HAP-1 (cell line): ENCODE data around the gene TTC34.

ENCODE experiments used
- DNase-seq, 2 experiments: peaks; one replicate each; pipeline ENCODE4 v3.0.0-alpha.2; 2016 to 2020; ENCODE audit warnings: low spot score in 2 of 2
- H3K27me3 ChIP-seq: fragments of 250-450 bp; sonication (Bioruptor Pico); 2 replicates; pipeline ENCODE4 v1.5.1; 2020; ENCODE audit warnings: low read depth, mild to moderate bottlenecking, moderate library complexity
- H3K36me3 ChIP-seq: fragments of 250-450 bp; sonication (Bioruptor Pico); replicated peaks from 2 replicates; pipeline ENCODE4 v1.5.1; 2020; ENCODE audit warnings: mild to moderate bottlenecking
- H3K4me1 ChIP-seq: fragments of 250-450 bp; sonication (Bioruptor Pico); 2 replicates; pipeline ENCODE4 v1.5.1; 2020; ENCODE audit warnings: mild to moderate bottlenecking
- H3K4me3 ChIP-seq: fragments of 250-450 bp; sonication (Bioruptor Pico); 2 replicates; pipeline ENCODE4 v1.5.1; 2020; ENCODE audit warnings: mild to moderate bottlenecking, moderate library complexity
- H3K9me3 ChIP-seq: fragments of 250-450 bp; sonication (Bioruptor Pico); 2 replicates; pipeline ENCODE4 v1.5.1; 2020; ENCODE audit warnings: mild to moderate bottlenecking, moderate library complexity
- in situ Hi-C: fragments of 300-500 bp; cut with MboI; formaldehyde crosslinking; loops from 3 replicates; pipeline ENCODE4 v1.14.3; 2020; ENCODE audit warnings: low sequenced_read_pairs, inconsistent platforms, mixed read lengths

The TTC34 gene

DNA sequence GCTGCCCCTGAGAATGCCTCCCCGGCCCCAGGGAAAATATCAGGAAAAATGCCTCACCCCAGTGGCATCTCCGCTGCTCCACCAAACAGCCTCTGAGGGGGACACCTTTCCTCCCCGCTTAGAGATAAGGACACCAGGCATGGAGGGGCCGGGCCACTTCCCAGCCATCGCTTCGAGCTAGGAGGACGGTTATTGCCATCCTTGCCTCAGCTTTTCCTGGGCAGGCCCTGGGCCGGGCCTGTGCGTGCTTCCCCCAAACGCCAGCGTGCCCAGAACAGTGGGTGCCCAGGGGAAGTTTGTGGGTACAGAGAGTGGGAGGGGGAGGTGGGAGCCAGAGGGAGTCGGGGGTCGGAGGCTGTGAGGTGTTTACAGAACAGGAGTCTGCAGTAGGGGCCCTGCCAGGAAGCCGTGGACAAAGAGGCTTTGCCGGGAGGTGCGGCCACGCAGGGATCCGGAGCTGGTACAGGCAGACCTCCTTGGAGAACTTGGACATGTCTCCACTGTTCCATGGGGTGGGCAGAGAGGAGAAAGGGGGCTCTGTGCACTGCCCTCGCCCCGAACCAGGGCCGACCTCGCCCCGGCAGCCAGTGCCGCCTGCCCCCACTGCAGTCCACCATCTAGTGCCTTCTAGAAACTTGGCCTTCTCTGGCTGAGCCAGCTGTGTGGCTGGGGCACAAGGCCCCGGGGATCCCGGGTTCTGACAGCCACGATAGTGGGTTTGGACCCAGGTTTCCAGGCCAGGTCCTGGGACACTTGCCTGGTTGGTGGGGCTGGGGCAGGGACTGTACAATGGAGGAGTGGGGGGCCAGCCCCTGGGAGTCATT is 33.5 kb upstream of the TTC34 start:
- no peaks in the 10 kb centered on the region for H3K36me3 ChIP-seq
- peaks cover 20% of the 10 kb centered on the region for H3K27me3 ChIP-seq
- H3K4me3 ChIP-seq, result no peak overlapping the region
- H3K9me3 ChIP-seq, result no peaks in the 10 kb centered on the region
- in situ Hi-C loops, result no loop called here
- H3K4me1 ChIP-seq, result no peaks in the 10 kb centered on the region
- no peak for DNase-seq

DNA sequence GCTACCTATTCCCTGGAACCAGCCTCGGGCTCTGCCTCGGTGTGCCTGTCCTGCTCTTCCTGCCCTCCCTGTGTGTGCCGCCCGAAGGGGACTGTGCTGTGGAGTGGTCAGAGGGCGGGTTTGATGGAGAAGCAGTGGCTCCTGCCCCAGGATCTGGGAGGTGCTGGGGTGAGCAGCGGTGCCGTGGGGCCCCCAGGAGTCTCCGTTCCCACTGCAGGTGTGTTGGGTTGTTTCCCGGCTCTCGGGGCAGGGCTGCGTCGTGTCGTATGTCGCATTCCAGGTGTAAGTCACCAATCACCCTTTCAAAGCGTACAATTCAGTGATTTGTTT is 32.6 kb upstream of the TTC34 start:
- Histone ChIP-seq H3K4me1 (no peaks in the 10 kb centered on the region), H3K27me3 (peaks cover 13% of the 10 kb centered on the region), H3K9me3 (no peaks in the 10 kb centered on the region), H3K36me3 (no peaks in the 10 kb centered on the region), H3K4me3 (no peak overlapping the region)
- DNase-seq, result no peak
- in situ Hi-C loops, result no loop called here

DNA sequence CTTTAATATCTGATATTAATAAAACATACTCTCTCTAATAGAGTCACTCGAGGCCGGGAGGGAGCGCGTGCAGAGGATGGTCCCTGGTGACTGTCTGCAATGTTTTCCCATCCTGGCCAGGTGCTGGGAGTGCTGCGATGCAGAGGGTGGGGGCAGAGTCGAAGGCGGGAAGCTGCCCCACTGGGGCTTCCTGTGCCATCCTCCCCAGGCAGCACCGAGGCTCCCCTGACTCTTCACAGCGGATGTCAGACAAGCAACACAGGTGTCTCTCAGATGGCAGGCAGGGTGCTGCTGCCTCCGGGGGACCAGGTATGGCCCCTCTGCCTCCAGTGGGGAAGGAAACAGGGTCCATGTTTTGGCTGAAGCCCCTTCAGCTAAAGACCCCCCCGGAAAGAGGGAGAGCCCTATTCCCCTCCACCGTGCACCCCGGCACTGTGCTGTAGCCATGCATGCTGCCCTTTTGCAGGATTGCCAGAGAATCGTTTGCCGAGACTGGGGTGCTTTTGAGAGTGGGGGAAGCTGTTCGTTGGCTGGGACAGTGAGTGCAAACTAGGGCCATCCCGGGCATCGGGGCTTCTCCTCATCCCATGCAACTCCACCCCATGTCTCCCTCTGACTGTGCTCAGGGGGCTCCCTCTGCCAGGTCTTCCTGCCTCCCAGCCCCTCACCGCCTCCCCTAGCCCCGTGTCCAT is 32.1 kb upstream of the TTC34 start:
- in situ Hi-C loops, result no loop called here
- H3K27me3 ChIP-seq, result peaks cover 10% of the 10 kb centered on the region

DNA sequence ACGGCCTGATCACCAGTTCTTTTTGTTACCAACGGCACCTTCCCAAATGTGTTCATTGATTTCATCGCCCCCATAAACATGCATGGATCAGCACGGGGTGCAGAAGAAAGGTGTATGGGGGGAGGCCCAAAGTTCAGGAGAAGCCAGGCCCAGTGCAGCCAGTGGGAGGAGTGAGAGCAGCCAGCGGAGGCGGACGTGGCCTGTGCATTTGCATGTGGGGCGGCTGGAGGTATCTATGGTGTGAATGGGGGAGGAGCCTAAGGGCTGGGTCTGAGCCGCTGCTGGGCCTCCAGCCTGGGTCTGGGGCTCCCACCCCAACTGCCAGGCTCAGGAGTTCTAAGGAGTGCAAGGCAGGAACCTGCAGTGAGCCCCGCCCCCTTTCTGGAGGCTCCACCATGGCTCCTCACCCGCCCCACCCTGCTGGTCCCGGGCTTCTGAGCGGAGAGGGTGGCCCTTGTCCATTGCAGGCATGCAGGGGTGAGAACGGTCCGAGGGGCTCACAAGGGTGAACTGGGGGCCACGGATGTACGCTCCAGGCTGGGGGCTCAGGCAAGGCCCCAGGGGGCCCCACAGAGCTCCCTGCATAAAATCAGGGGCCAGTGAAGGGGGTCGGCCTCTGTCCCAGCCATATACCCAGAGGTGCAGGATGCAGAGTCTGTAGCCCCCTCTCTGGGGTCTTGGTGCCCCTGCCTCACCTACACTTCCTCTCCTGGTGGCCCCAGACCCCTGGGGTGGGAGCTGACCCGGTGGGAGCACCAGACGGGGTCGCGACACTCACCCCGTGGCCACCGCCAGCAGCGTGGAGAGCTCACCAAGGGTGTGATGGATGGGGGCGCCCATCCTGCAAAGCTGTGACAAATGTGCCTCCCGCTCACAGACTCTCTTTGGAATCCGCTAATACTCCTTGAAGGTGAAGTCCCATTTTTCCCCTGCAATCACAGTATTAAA is 31.3 kb upstream of the TTC34 start:
- Histone ChIP-seq H3K4me3 (no peak overlapping the region), H3K27me3 (peaks cover 7% of the 10 kb centered on the region), H3K9me3 (no peaks in the 10 kb centered on the region), H3K4me1 (no peaks in the 10 kb centered on the region), H3K36me3 (no peaks in the 10 kb centered on the region)
- in situ Hi-C loops, result no loop called here
- DNase-seq, result no peak

More for the DNA sequence above, 32.1 kb upstream of the TTC34 start:
- H3K4me1 ChIP-seq, result no peaks in the 10 kb centered on the region
- H3K36me3 ChIP-seq, result no peaks in the 10 kb centered on the region
- no peaks in the 10 kb centered on the region for H3K9me3 ChIP-seq
- no peak overlapping the region for H3K4me3 ChIP-seq
- DNase-seq, result no peak

DNA sequence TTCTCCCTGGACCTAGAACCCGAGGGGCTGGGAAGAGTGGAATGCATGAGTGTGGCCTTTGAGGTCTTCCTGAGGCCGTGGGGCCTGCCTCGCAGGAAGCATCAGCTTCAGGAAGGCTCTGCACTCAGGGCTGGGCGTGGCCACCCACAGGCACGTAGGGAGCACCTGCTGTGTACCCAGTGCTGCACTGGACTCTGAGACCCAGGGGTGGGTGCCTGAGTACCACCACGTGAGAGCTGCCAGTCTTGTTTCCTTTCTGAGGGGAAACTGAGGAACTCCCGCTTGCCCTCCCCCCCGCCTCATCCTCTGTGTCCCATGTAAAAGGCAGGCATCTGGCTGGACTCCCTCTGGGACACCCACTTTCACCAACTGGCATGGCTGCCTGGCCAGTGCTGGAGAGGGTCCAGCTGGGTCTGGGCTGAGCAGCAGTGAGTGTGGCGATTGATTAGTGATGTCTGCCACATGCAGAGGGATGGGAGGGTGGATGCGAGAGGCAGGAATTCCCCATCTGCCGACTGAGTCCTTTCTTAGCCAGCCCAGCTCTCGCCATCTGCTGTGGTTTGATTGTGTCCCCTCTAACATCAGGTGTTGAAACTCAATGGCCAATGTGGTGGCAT is 30.2 kb upstream of the TTC34 start:
- H3K4me3 ChIP-seq, result no peak overlapping the region
- peaks cover 7% of the 10 kb centered on the region for H3K27me3 ChIP-seq
- DNase-seq, result no peak
- H3K9me3 ChIP-seq, result no peaks in the 10 kb centered on the region
- H3K36me3 ChIP-seq, result no peaks in the 10 kb centered on the region
- H3K4me1 ChIP-seq, result no peaks in the 10 kb centered on the region
- in situ Hi-C loops, result no loop called here

GRCh38 chr1:2830761-2831425 is 29.4 kb upstream of the TTC34 start:
- in situ Hi-C loops, result no loop called here
- Histone ChIP-seq H3K9me3 (no peaks in the 10 kb centered on the region), H3K4me3 (no peak overlapping the region), H3K27me3 (peaks cover 7% of the 10 kb centered on the region), H3K4me1 (no peaks in the 10 kb centered on the region), H3K36me3 (no peaks in the 10 kb centered on the region)
- no peak for DNase-seq

GRCh38 chr1:2829846-2830615 is 28.5 kb upstream of the TTC34 start:
- in situ Hi-C loops, result no loop called here
- Histone ChIP-seq H3K36me3 (no peaks in the 10 kb centered on the region), H3K9me3 (no peaks in the 10 kb centered on the region), H3K27me3 (peaks cover 7% of the 10 kb centered on the region), H3K4me3 (no peak overlapping the region), H3K4me1 (no peaks in the 10 kb centered on the region)
- DNase-seq, result no peak

DNA sequence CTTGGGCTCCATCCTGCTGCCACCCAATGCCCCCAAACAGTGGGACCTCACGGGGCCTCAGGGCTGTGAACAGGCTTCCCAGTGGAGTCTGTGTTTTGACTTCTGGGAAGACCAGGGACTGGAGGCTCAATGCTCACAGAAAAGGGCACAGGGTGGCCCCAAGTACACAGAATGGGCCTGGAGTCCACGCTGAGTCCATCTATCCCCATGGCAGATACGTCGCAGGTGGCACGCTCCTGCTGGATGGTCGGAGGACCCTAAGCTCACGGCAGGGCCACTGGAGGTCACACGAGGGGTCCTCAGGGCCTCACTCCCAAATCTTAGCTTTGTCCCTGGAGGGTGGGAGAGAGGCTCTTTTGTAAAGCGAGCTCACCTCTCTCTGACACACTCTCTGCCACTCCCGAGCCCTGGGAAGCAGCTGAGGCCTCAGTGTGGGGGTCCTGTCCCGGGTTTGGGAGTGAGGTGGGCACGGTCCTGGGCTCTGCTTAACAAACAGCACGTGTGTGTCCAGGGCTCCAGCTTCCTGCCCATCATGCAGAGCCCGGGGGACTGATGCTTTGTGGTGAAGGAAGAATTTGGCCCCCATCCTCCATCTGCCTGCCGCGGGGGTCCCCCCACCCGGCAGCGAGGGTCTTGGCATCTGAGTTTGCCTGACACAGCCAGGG is 27.2 kb upstream of the TTC34 start:
- in situ Hi-C loops, result no loop called here

GRCh38 chr1:2826736-2827292 is 25.3 kb upstream of the TTC34 start:
- no peaks in the 10 kb centered on the region for H3K4me1 ChIP-seq
- peaks cover 6% of the 10 kb centered on the region for H3K27me3 ChIP-seq
- H3K36me3 ChIP-seq, result no peaks in the 10 kb centered on the region
- H3K9me3 ChIP-seq, result no peaks in the 10 kb centered on the region
- DNase-seq, result no peak
- in situ Hi-C loops, result no loop called here
- no peak overlapping the region for H3K4me3 ChIP-seq

More for the DNA sequence above, 27.2 kb upstream of the TTC34 start:
- Histone ChIP-seq H3K36me3 (no peaks in the 10 kb centered on the region), H3K9me3 (no peaks in the 10 kb centered on the region), H3K27me3 (peaks cover 4% of the 10 kb centered on the region), H3K4me1 (no peaks in the 10 kb centered on the region), H3K4me3 (no peak overlapping the region)
- no peak for DNase-seq

- no peaks in the 10 kb centered on the region for H3K9me3 ChIP-seq
- in situ Hi-C loops, result no loop called here
- H3K36me3 ChIP-seq, result no peaks in the 10 kb centered on the region
- H3K4me3 ChIP-seq, result no peak overlapping the region
- no peaks in the 10 kb centered on the region for H3K4me1 ChIP-seq
- no peak for DNase-seq
- H3K27me3 ChIP-seq, result peaks cover 6% of the 10 kb centered on the region
Observed at GRCh38 chr1:2826316-2826715, 24.8 kb upstream of the TTC34 start.

GRCh38 chr1:2825487-2826189 is 24.1 kb upstream of the TTC34 start:
- in situ Hi-C loops, result no loop called here
- Histone ChIP-seq H3K4me3 (no peak overlapping the region), H3K27me3 (peaks cover 6% of the 10 kb centered on the region), H3K36me3 (no peaks in the 10 kb centered on the region), H3K9me3 (no peaks in the 10 kb centered on the region), H3K4me1 (no peaks in the 10 kb centered on the region)
- no peak for DNase-seq
